H9 (cell line): ENCODE results near the gene RCAN3. TPM values are rescaled to one million over a fixed set of nuclear protein-coding genes. Genes with fewer than 3 reads are reported as not detected.
"Not testable (repeated sequence)": the region's sequence is repeated elsewhere in the genome, so short reads cannot be mapped to it uniquely, and the experiment has no call there.

ENCODE experiments used
- DNase-seq: peaks from one replicate; pipeline ENCODE4 v3.0.0-alpha.2; 2017
- H2AFZ ChIP-seq: one replicate; pipeline ENCODE4 v1.6.1; 2013; ENCODE audit warnings: mild to moderate bottlenecking, low read length, control low read depth, moderate library complexity
- H2AK5ac ChIP-seq: 2 replicates; pipeline ENCODE4 v1.6.1; 2013; ENCODE audit warnings: low read length, control low read depth, mixed read lengths; ENCODE audit not compliant: insufficient read length
- H2BK120ac ChIP-seq: one replicate; pipeline ENCODE4 v1.6.1; 2013; ENCODE audit warnings: low read depth, mild to moderate bottlenecking, low read length, control low read depth, inconsistent platforms; ENCODE audit not compliant: poor library complexity, severe bottlenecking
- H2BK12ac ChIP-seq: 2 replicates; pipeline ENCODE4 v1.6.1; 2013; ENCODE audit warnings: low read length, control low read depth, mixed read lengths, low read depth; ENCODE audit not compliant: insufficient read length
- H2BK15ac ChIP-seq: 2 replicates; pipeline ENCODE4 v1.6.1; 2013; ENCODE audit warnings: low read depth, low read length, control low read depth
- H2BK20ac ChIP-seq: one replicate; pipeline ENCODE4 v1.6.1; 2013; ENCODE audit warnings: low read depth, mild to moderate bottlenecking, low read length, control low read depth, inconsistent platforms; ENCODE audit not compliant: poor library complexity, severe bottlenecking
- H2BK5ac ChIP-seq: 2 replicates; pipeline ENCODE4 v1.6.1; 2013; ENCODE audit warnings: low read length, control low read depth, mixed read lengths; ENCODE audit not compliant: insufficient read length
- H3K14ac ChIP-seq: 2 replicates; pipeline ENCODE4 v1.6.1; 2013; ENCODE audit warnings: low read length, control low read depth; ENCODE audit not compliant: insufficient read depth
- H3K18ac ChIP-seq: 2 replicates; pipeline ENCODE4 v1.6.1; 2013; ENCODE audit warnings: low read depth, mild to moderate bottlenecking, mixed read lengths, low read length, control low read depth; ENCODE audit not compliant: insufficient read length
- H3K23ac ChIP-seq: 2 replicates; pipeline ENCODE4 v1.6.1; 2013; ENCODE audit warnings: low read length, control low read depth, mixed read lengths, low read depth; ENCODE audit not compliant: insufficient read length
- H3K23me2 ChIP-seq: 2 replicates; pipeline ENCODE4 v1.6.1; 2013; ENCODE audit warnings: low read depth, mild to moderate bottlenecking, mixed read lengths, low read length, control low read depth; ENCODE audit not compliant: insufficient read length, poor library complexity, severe bottlenecking
- H3K27ac ChIP-seq: 2 replicates; pipeline ENCODE4 v1.5.1; 2013; ENCODE audit warnings: low read length, control low read depth, mixed read lengths, low read depth; ENCODE audit not compliant: insufficient read length
- H3K27me3 ChIP-seq: 2 replicates; pipeline ENCODE4 v1.6.1; 2013; ENCODE audit warnings: low read length, control low read depth, inconsistent platforms; ENCODE audit not compliant: insufficient read depth
- H3K4ac ChIP-seq: 2 replicates; pipeline ENCODE4 v1.6.1; 2013; ENCODE audit warnings: low read depth, mild to moderate bottlenecking, control low read depth, inconsistent platforms, low read length, moderate library complexity
- H3K4me1 ChIP-seq: 2 replicates; pipeline ENCODE4 v1.6.1; 2013; ENCODE audit warnings: low read length, control low read depth, inconsistent platforms; ENCODE audit not compliant: insufficient read depth
- H3K4me2 ChIP-seq: 2 replicates; pipeline ENCODE4 v1.6.1; 2013; ENCODE audit warnings: low read length, control low read depth, mixed read lengths; ENCODE audit not compliant: insufficient read length, insufficient read depth
- H3K56ac ChIP-seq: 2 replicates; pipeline ENCODE4 v1.6.1; 2013; ENCODE audit warnings: low read depth, mild to moderate bottlenecking, mixed read lengths, low read length, control low read depth; ENCODE audit not compliant: insufficient read length
- H3K79me1 ChIP-seq: 2 replicates; pipeline ENCODE4 v1.6.1; 2013; ENCODE audit warnings: low read depth, mild to moderate bottlenecking, moderate library complexity, low read length, control low read depth, inconsistent platforms; ENCODE audit not compliant: insufficient read depth, poor library complexity, severe bottlenecking
- H3K79me2 ChIP-seq: 2 replicates; pipeline ENCODE4 v1.6.1; 2013; ENCODE audit warnings: low read length, control low read depth, inconsistent platforms; ENCODE audit not compliant: insufficient read depth
- H3K9ac ChIP-seq: 2 replicates; pipeline ENCODE4 v1.6.1; 2013; ENCODE audit warnings: low read length, control low read depth, mixed read lengths; ENCODE audit not compliant: insufficient read length; ENCODE audit errors: extremely low read depth
- H3K9me3 ChIP-seq: one replicate; pipeline ENCODE4 v1.6.1; 2013; ENCODE audit warnings: low read depth, low read length, inconsistent platforms; ENCODE audit not compliant: control insufficient read depth
- H3T11ph ChIP-seq: one replicate; pipeline ENCODE4 v1.6.1; 2013; ENCODE audit warnings: mild to moderate bottlenecking, low read length, control low read depth, inconsistent platforms
- H4K20me1 ChIP-seq: one replicate; pipeline ENCODE4 v1.6.1; 2013; ENCODE audit not compliant: control insufficient read depth, insufficient read length, insufficient read depth
- H4K5ac ChIP-seq: 2 replicates; pipeline ENCODE4 v1.6.1; 2013; ENCODE audit warnings: low read depth, mild to moderate bottlenecking, mixed read lengths, low read length, control low read depth; ENCODE audit not compliant: insufficient read length
- H4K8ac ChIP-seq: replicated peaks from 2 replicates; pipeline ENCODE4 v1.6.1; 2013; ENCODE audit warnings: low read length, control low read depth, mixed read lengths, low read depth; ENCODE audit not compliant: insufficient read length
- H4K91ac ChIP-seq: 2 replicates; pipeline ENCODE4 v1.6.1; 2013; ENCODE audit warnings: low read depth, mild to moderate bottlenecking, moderate library complexity, mixed read lengths, low read length, control low read depth; ENCODE audit not compliant: insufficient read length
- H3K27ac Mint-ChIP-seq, 3 experiments: 2 replicates in 2 of 3; 3 replicates in 1 of 3; pipeline ENCODE4 v1.8.0; 2020 to 2021; ENCODE audit warnings: mixed read lengths in 3 of 3, mild to moderate bottlenecking in 1 of 3, moderate library complexity in 1 of 3
- H3K27me3 Mint-ChIP-seq: 2 replicates; pipeline ENCODE4 v1.8.0; 2021; ENCODE audit warnings: low read depth, mild to moderate bottlenecking, moderate library complexity, mixed read lengths
- H3K36me3 Mint-ChIP-seq, 3 experiments: 2 replicates in 2 of 3; 3 replicates in 1 of 3; pipeline ENCODE4 v1.8.0; 2020 to 2021; ENCODE audit warnings: low read depth in 3 of 3, mixed read lengths in 3 of 3; ENCODE audit not compliant: insufficient read depth in 1 of 3
- H3K4me1 Mint-ChIP-seq, 2 experiments: 2 replicates each; pipeline ENCODE4 v1.8.0; 2020; ENCODE audit warnings: mixed read lengths in 2 of 2
- H3K4me3 Mint-ChIP-seq, 2 experiments: 2 replicates in 1 of 2; 3 replicates in 1 of 2; pipeline ENCODE4 v1.8.0; 2020 to 2021; ENCODE audit warnings: mild to moderate bottlenecking in 2 of 2, mixed read lengths in 2 of 2, moderate library complexity in 1 of 2
- H3K9me3 Mint-ChIP-seq, 2 experiments: 2 replicates in 1 of 2; 3 replicates in 1 of 2; pipeline ENCODE4 v1.8.0; 2020; ENCODE audit warnings: mild to moderate bottlenecking in 2 of 2, mixed read lengths in 2 of 2, moderate library complexity in 1 of 2
- WGBS: extraction: QIAGEN DNeasy Blood & Tissue Kit; methylation state at CpG from one replicate; pipeline ENCODE4 v1.1.7; 2013; ENCODE audit warnings: missing lambda C conversion rate, low lambda C conversion rate, mixed read lengths; ENCODE audit not compliant: insufficient read length; ENCODE audit errors: extremely low coverage; 5-methylcytosine and 5-hydroxymethylcytosine counted together
- total RNA-seq: library from RNA; stranded (reverse); gene quantifications from 2 replicates; pipeline ENCODE4 v1.2.1, GENCODE V29; 2021
- TF ChIP-seq, protein P1 (sequence below): fragments of 200-600 bp; sonication (generic); conservative IDR thresholded peaks from 3 replicates; pipeline ENCODE4 v1.8.0; 2021; ENCODE audit warnings: antibody characterized with exemption, mild to moderate bottlenecking

Gene RCAN3
- total RNA-seq, 1 experiment from 2014 or later = 13.0 TPM

DNA sequence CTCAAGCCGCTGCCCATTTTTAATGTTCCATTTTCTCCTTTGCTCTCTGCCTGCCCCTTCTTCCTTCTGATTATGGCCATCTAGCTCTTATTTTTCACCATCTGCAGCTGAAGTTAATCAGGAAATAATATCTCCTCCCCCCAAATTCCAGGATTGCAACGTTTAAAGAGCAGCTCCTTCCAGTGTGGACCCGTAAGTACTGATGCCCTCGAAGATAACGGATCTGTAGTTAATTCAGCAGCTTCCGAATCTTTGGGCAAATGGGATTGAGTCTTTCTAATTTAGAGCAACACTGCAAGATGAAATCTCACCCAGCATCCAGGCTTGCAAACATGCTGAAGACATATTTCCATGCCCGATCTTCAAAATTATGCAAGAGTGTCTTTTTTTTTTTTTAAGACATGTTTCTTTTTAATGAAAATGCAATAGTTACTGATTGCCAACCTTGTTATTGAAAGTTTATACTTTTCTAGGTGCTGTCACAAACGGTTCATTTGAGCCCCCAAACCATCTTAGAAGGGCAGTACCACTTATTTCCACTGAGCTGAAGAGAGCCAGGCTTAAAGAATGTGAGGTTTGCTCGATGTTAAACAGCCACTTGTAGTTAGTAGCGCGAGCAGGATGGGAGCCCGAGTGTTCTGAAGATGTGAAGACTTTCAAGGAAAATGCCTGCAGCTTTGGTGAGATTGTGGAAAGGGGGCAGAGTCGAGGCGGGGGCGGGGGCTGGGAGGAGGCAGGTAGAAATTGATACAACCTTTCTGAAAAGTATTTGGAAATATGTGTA is 10.9 kb upstream of the RCAN3 start:
- TF ChIP-seq, protein P1, sequence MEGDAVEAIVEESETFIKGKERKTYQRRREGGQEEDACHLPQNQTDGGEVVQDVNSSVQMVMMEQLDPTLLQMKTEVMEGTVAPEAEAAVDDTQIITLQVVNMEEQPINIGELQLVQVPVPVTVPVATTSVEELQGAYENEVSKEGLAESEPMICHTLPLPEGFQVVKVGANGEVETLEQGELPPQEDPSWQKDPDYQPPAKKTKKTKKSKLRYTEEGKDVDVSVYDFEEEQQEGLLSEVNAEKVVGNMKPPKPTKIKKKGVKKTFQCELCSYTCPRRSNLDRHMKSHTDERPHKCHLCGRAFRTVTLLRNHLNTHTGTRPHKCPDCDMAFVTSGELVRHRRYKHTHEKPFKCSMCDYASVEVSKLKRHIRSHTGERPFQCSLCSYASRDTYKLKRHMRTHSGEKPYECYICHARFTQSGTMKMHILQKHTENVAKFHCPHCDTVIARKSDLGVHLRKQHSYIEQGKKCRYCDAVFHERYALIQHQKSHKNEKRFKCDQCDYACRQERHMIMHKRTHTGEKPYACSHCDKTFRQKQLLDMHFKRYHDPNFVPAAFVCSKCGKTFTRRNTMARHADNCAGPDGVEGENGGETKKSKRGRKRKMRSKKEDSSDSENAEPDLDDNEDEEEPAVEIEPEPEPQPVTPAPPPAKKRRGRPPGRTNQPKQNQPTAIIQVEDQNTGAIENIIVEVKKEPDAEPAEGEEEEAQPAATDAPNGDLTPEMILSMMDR = peak; percentile 36; the same call in 1 of the 3 replicates
- Mint-ChIP-seq H3K36me3 (peaks cover 8 to 17% (median 12%) of the 10 kb centered on the region in 3 experiments; a peak in 6 of 7 replicates), H3K9me3 (peaks cover 22% of the 10 kb centered on the region in 2 experiments), H3K27ac (no peak overlapping the region), H3K4me1 (peaks cover 0 to 3% of the 10 kb centered on the region in 2 experiments; a peak in 2 of 4 replicates), H3K4me3 (no peak overlapping the region), H3K27me3 (peaks cover 3% of the 10 kb centered on the region)
- Histone ChIP-seq H3K9me3 (no peaks in the 10 kb centered on the region), H3K18ac (no peak overlapping the region), H3K27me3 (0 out of 2 replicates have a peak, but pooled peaks cover 2% of the 10 kb centered on the region), H4K20me1 (no peaks in the 10 kb centered on the region), H2AK5ac (no peak overlapping the region), H2BK120ac (no peak overlapping the region), H2BK12ac (no peak overlapping the region), H3K14ac (no peak overlapping the region), H2BK15ac (no peak overlapping the region), H3K23me2 (no peaks in the 10 kb centered on the region), H2BK5ac (no peak overlapping the region), H3K56ac (no peak overlapping the region), H3K79me2 (no peaks in the 10 kb centered on the region), H2AFZ (no peak overlapping the region), H3K9ac (no peak overlapping the region), H3K4ac (no peak overlapping the region), H3K79me1 (no peaks in the 10 kb centered on the region), H4K8ac (no peak overlapping the region), H3K23ac (no peak overlapping the region), H3T11ph (no peak overlapping the region), H4K91ac (no peak overlapping the region), H4K5ac (no peak overlapping the region), H2BK20ac (no peak overlapping the region), H3K4me1 (no peaks in the 10 kb centered on the region), H3K4me2 (no peak overlapping the region), H3K27ac (no peak overlapping the region)
- no peak for DNase-seq
- whole genome bisulfite sequencing = no CpG with 5 or more reads among the region's 15 CpGs

GRCh38 chr1:24492935-24493334 is 9.7 kb upstream of the RCAN3 start:
- not testable (repeated sequence) for H3K9ac ChIP-seq, H3K4ac ChIP-seq, H2BK12ac ChIP-seq, H3K79me1 ChIP-seq, H4K91ac ChIP-seq, H2BK120ac ChIP-seq, H3K9me3 ChIP-seq, H2BK15ac ChIP-seq, H3T11ph ChIP-seq, H3K4me1 Mint-ChIP-seq, H4K8ac ChIP-seq, H3K14ac ChIP-seq, H3K4me3 Mint-ChIP-seq, H2BK5ac ChIP-seq, H3K4me2 ChIP-seq, H2BK20ac ChIP-seq, H2AFZ ChIP-seq, H3K23ac ChIP-seq, H3K27ac Mint-ChIP-seq, H4K20me1 ChIP-seq, H3K56ac ChIP-seq, DNase-seq, H3K79me2 ChIP-seq, H2AK5ac ChIP-seq, H3K27ac ChIP-seq, H3K27me3 Mint-ChIP-seq, H3K4me1 ChIP-seq, H3K23me2 ChIP-seq, H3K18ac ChIP-seq, H4K5ac ChIP-seq, H3K27me3 ChIP-seq
- Mint-ChIP-seq H3K9me3 (peaks cover 22% of the 10 kb centered on the region in 2 experiments), H3K36me3 (peaks cover 8 to 17% (median 12%) of the 10 kb centered on the region in 3 experiments; a peak in 6 of 7 replicates)
- WGBS = no CpG with 5 or more reads among the region's 9 CpGs
